Cardiac muscle cell (in vitro differentiated cells and primary cell): Measurements from ENCODE around the gene CCDC93. TPM values are rescaled to one million over a fixed set of nuclear protein-coding genes. Genes with fewer than 3 reads are reported as not detected.

Experiments
- DNase-seq, 2 donors: peaks; one replicate each; pipeline versions ENCODE4 v3.0.0 to v3.0.0-alpha.2; 2010 to 2017; ENCODE audit warnings: low read depth in 1 of 2, low spot score in 1 of 2
- H3K27ac ChIP-seq: fragments of 200-600 bp; sonication (generic); 2 replicates; pipeline ENCODE4 v1.5.1; 2016
- H3K27me3 ChIP-seq: fragments of 200-600 bp; sonication (generic); 2 replicates; pipeline ENCODE4 v1.6.0; 2016; ENCODE audit warnings: control low read depth
- H3K36me3 ChIP-seq: fragments of 200-600 bp; sonication (generic); 2 replicates; pipeline ENCODE4 v1.5.1; 2016; ENCODE audit warnings: control low read depth
- H3K4me1 ChIP-seq: fragments of 200-600 bp; sonication (generic); 2 replicates; pipeline ENCODE4 v1.8.1; 2017; ENCODE audit warnings: low read depth, mild to moderate bottlenecking, mixed run types
- H3K4me3 ChIP-seq: fragments of 200-600 bp; sonication (generic); 2 replicates; pipeline ENCODE4 v1.5.1; 2016; ENCODE audit warnings: mild to moderate bottlenecking
- H3K9me3 ChIP-seq: fragments of 200-600 bp; sonication (generic); 2 replicates; pipeline ENCODE4 v1.5.1; 2017; ENCODE audit warnings: low read depth, mild to moderate bottlenecking, control low read depth
- polyA plus RNA-seq: library from polyadenylated mRNA; unstranded; fragments of >200 nt; fragmentation: Nextera tagmentation; extraction: Ambion mirVana; gene quantifications from 2 replicates; pipeline ENCODE4 v1.2.1, GENCODE V29; 2016
- total RNA-seq: library from RNA; depleted of rRNA; stranded (reverse); fragments of >200 nt; gene quantifications from 2 replicates; pipeline ENCODE4 v1.2.3, GENCODE V29; 2016
- TF ChIP-seq, protein P1 (sequence below): IDR thresholded peaks from 2 replicates; pipeline ENCODE4 v1.5.1; 2012; ENCODE audit warnings: low read depth, mild to moderate bottlenecking, low read length

CCDC93 gene
- total and polyA plus RNA-seq, 2 experiments from 2014 or later: 16.9 to 20.8 TPM

DNA sequence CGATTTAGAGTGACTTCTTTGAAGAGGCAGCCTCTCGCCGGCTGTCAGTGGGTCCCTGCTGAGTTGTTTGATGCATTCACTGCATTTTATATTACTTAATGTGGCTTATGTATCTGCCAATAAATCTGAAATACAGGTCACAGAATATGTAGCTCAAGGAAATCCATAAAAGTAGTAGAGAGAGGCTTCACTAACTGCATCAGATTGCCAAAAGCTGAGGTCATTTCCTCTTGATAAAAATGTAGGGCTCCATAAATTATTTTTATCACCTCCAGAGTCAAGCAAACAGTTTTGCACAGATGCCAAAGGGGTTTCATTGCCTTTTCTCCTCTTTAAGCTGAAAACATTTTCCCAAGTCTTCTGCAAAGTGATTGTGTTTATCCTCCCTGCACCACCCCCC lies 36.5 kb upstream of the CCDC93 start:
- peak in 1 of 2 donors; percentile 4 for DNase-seq
- Histone ChIP-seq H3K4me3 (no peak overlapping the region), H3K27ac (no peak overlapping the region), H3K36me3 (no peaks in the 10 kb centered on the region), H3K9me3 (no peaks in the 10 kb centered on the region), H3K27me3 (no peaks in the 10 kb centered on the region), H3K4me1 (no peaks in the 10 kb centered on the region)
- TF ChIP-seq, protein P1, sequence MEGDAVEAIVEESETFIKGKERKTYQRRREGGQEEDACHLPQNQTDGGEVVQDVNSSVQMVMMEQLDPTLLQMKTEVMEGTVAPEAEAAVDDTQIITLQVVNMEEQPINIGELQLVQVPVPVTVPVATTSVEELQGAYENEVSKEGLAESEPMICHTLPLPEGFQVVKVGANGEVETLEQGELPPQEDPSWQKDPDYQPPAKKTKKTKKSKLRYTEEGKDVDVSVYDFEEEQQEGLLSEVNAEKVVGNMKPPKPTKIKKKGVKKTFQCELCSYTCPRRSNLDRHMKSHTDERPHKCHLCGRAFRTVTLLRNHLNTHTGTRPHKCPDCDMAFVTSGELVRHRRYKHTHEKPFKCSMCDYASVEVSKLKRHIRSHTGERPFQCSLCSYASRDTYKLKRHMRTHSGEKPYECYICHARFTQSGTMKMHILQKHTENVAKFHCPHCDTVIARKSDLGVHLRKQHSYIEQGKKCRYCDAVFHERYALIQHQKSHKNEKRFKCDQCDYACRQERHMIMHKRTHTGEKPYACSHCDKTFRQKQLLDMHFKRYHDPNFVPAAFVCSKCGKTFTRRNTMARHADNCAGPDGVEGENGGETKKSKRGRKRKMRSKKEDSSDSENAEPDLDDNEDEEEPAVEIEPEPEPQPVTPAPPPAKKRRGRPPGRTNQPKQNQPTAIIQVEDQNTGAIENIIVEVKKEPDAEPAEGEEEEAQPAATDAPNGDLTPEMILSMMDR: no peak

DNA sequence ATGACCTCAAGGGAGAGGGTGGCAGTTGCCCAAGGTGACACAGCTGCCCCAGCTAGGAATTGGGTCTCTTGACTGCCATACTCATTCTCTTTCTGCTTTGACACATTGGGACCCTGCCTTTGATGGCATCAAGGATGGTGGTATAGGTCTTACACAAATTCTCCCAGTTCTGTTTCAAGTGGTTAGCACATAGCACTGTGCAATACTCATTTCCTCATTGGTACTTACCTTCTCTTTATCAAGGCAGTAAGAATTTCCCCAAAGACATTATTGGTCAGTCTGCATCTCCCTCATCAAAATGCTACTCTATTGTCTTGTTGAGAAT lies 35.9 kb upstream of the CCDC93 start:
- H3K4me1 ChIP-seq: no peaks in the 10 kb centered on the region
- H3K36me3 ChIP-seq: no peaks in the 10 kb centered on the region
- TF ChIP-seq, protein P1: no peak
- peaks cover 4% of the 10 kb centered on the region for H3K27me3 ChIP-seq
- no peak overlapping the region for H3K27ac ChIP-seq
- no peaks in the 10 kb centered on the region for H3K9me3 ChIP-seq
- H3K4me3 ChIP-seq: no peak overlapping the region
- DNase-seq: no peak

DNA sequence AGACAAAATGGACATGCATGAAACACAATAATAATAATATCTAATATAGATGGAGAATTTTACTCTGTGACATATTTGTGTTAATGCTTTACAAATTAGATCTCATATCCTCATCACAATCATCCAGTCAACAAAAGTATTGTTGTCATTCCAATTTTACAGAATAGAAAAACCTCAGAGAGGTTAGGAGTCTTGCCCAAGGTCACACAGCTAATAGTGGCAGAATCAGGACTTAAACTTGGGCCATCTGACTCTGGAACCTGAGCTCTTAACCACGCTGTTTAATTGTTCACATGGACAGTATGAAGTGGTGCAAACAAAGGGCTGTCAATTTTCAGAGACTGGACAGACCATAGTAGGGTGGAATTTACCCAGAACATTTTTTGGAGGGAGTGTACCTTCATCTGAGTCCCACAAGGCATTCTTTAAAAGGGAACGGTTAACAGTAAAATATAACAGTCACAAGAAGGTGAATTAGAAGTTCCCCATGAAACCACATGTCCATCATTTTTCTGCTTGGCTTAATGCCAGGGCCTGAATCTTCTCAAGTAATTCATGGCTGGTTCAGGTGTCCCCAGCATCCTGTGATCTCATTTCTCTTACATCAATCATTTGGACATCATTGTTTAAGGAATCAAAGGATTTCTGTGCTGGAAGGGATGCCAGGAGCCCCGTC lies 35.4 kb upstream of the CCDC93 start:
- TF ChIP-seq, protein P1: no peak
- Histone ChIP-seq H3K4me1 (no peaks in the 10 kb centered on the region), H3K9me3 (no peaks in the 10 kb centered on the region), H3K4me3 (no peak overlapping the region), H3K36me3 (no peaks in the 10 kb centered on the region), H3K27me3 (peaks cover 4% of the 10 kb centered on the region), H3K27ac (no peak overlapping the region)
- DNase-seq: no peak

DNA sequence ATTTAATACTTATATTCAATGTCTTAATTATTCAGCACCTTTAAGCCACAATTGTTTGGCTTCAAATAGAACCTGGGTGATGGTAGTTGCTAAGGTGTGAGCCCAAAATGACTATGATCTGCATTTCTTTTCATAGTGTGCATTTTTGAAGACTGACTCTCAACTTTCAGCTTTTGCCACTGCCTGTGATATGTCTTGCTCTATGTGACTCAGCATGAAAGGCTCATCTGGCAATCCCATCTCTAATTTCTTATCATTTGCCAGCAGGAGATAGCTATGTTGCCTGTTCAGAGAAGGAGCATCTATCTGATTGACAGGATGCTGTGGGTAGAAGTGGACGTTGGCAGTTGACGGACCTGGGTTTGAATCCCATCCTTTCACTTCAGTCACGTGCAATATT lies 34.5 kb upstream of the CCDC93 start:
- H3K4me1 ChIP-seq: no peaks in the 10 kb centered on the region
- peaks cover 4% of the 10 kb centered on the region for H3K27me3 ChIP-seq
- H3K4me3 ChIP-seq: no peak overlapping the region
- DNase-seq: no peak
- H3K27ac ChIP-seq: no peak overlapping the region
- no peaks in the 10 kb centered on the region for H3K36me3 ChIP-seq
- no peaks in the 10 kb centered on the region for H3K9me3 ChIP-seq
- TF ChIP-seq, protein P1: no peak

GRCh38 chr2:118047380-118047826 lies 33.5 kb upstream of the CCDC93 start:
- peak in 1 of 2 donors; percentile 70 for DNase-seq
- no peak overlapping the region for H3K27ac ChIP-seq
- TF ChIP-seq, protein P1: no peak
- H3K27me3 ChIP-seq: peaks cover 4% of the 10 kb centered on the region
- H3K4me1 ChIP-seq: no peaks in the 10 kb centered on the region
- H3K4me3 ChIP-seq: no peak overlapping the region
- no peaks in the 10 kb centered on the region for H3K36me3 ChIP-seq
- no peaks in the 10 kb centered on the region for H3K9me3 ChIP-seq
